Endothelial cell of umbilical vein (primary cell): ENCODE measurements around the gene F3. TPM values are rescaled to one million over a fixed set of nuclear protein-coding genes. Genes with fewer than 3 reads are reported as not detected.

Experiments used
- BruUV-seq: library from RNA; stranded (reverse); fragments of 400-500 nt; replicated peaks from 2 replicates; lab custom pipeline; 2021; lab: Mats Ljungman, UMichigan
- CTCF ChIA-PET: fragments of 300-600, 350-600 bp; sonication (Branson Sonifier 250); formaldehyde crosslinking; loops from one replicate; lab custom pipeline; 2021; ENCODE audit warnings: antibody characterized with exemption, inconsistent platforms; lab: Charles Lee
- POLR2A ChIA-PET: fragments of 300-600, 350-600 bp; sonication (Branson Sonifier 250); formaldehyde crosslinking; loops from one replicate; lab custom pipeline; 2021; ENCODE audit warnings: antibody characterized with exemption, inconsistent platforms; lab: Charles Lee
- DNase-seq: peaks from one replicate; pipeline ENCODE4 v3.0.0-alpha.2; 2011; ENCODE audit warnings: low read depth, low spot score
- FAIRE-seq: peaks from 2 replicates; lab custom pipeline; 2011; peaks lifted over from hg19 to GRCh38; lab: Jason Lieb, UNC
- H2AFZ ChIP-seq: 2 replicates; pipeline ENCODE4 v1.6.0; 2012; ENCODE audit warnings: low read depth, low read length, control low read depth, inconsistent platforms
- H3K27ac ChIP-seq: 2 replicates; pipeline ENCODE4 v1.5.1; 2011; ENCODE audit warnings: low read depth, mild to moderate bottlenecking, control low read depth, low read length, moderate library complexity; ENCODE audit not compliant: insufficient read depth
- H3K27me3 ChIP-seq, 2 experiments: 2 replicates each; pipeline versions ENCODE4 v1.6.0 to v1.6.1; 2011; ENCODE audit warnings: low read length in 2 of 2, mixed read lengths in 1 of 2; ENCODE audit not compliant: control insufficient read depth in 2 of 2, insufficient read depth in 2 of 2
- H3K36me3 ChIP-seq, 2 experiments: 2 replicates in 1 of 2; 3 replicates in 1 of 2; pipeline ENCODE4 v1.5.1; 2011; ENCODE audit warnings: low read length in 2 of 2, mild to moderate bottlenecking in 1 of 2, moderate library complexity in 1 of 2; ENCODE audit not compliant: control insufficient read depth in 2 of 2, insufficient read depth in 2 of 2; ENCODE audit errors: extremely low read depth in 1 of 2
- H3K4me1 ChIP-seq: 3 replicates; pipeline ENCODE4 v1.5.1; 2011; ENCODE audit warnings: mild to moderate bottlenecking, low read length; ENCODE audit not compliant: control insufficient read depth, insufficient read depth; ENCODE audit errors: extremely low read depth
- H3K4me2 ChIP-seq: 2 replicates; pipeline ENCODE4 v1.6.1; 2011; ENCODE audit warnings: low read length, control low read depth, mixed read lengths; ENCODE audit not compliant: insufficient read depth
- H3K4me3 ChIP-seq, 3 experiments: fragments of 200-600 bp in 1 of 3; sonication (generic), shearing (Covaris generic) in 1 of 3; replicated peaks in 1 of 3; 2 replicates each; pipeline ENCODE4 v1.5.1; 2011 to 2016; ENCODE audit warnings: control low read depth in 3 of 3, low read length in 3 of 3, mild to moderate bottlenecking in 2 of 3, inconsistent platforms in 1 of 3, low read depth in 1 of 3, moderate library complexity in 1 of 3; ENCODE audit not compliant: insufficient read depth in 1 of 3
- H3K79me2 ChIP-seq: 2 replicates; pipeline ENCODE4 v1.6.0; 2012; ENCODE audit warnings: low read length, inconsistent platforms; ENCODE audit not compliant: control insufficient read depth, insufficient read depth
- H3K9ac ChIP-seq: replicated peaks from 2 replicates; pipeline ENCODE3; 2011; ENCODE audit warnings: low read length, control low read depth; ENCODE audit not compliant: insufficient read depth; ENCODE audit errors: extremely low read depth
- H3K9me1 ChIP-seq: replicated peaks from 3 replicates; pipeline ENCODE4 v1.6.0; 2011; ENCODE audit warnings: mild to moderate bottlenecking, low read length; ENCODE audit not compliant: control insufficient read depth, insufficient read depth; ENCODE audit errors: extremely low read depth
- H3K9me3 ChIP-seq: replicated peaks from 2 replicates; pipeline ENCODE4 v1.5.1; 2012; ENCODE audit warnings: low read length, inconsistent platforms; ENCODE audit not compliant: control insufficient read depth, insufficient read depth
- H4K20me1 ChIP-seq: replicated peaks from 2 replicates; pipeline ENCODE3; 2011; ENCODE audit warnings: mild to moderate bottlenecking, low read length; ENCODE audit not compliant: control insufficient read depth, insufficient read depth; ENCODE audit errors: extremely low read depth
- CTCF ChIP-seq, 2 donors: IDR thresholded peaks; 1 replicate in 1 of 2; 2 replicates in 1 of 2; pipeline ENCODE4 v1.5.1; 2011; ENCODE audit warnings: low read length in 2 of 2, mild to moderate bottlenecking in 2 of 2, moderate library complexity in 2 of 2, control low read depth in 1 of 2, inconsistent platforms in 1 of 2, low read depth in 1 of 2; ENCODE audit not compliant: insufficient read depth in 1 of 2; ENCODE audit errors: extremely low read depth in 1 of 2
- EZH2 ChIP-seq: IDR thresholded peaks from 2 replicates; pipeline ENCODE4 v1.6.1; 2012; ENCODE audit warnings: borderline replicate concordance, low read depth, mild to moderate bottlenecking, moderate library complexity, low read length, inconsistent platforms; ENCODE audit not compliant: severe bottlenecking
- FOS ChIP-seq: IDR thresholded peaks from 2 replicates; pipeline ENCODE4 v1.6.1; 2011; ENCODE audit warnings: mild to moderate bottlenecking, low read length, moderate library complexity, borderline replicate concordance; ENCODE audit not compliant: insufficient read depth
- GATA2 ChIP-seq: IDR thresholded peaks from 2 replicates; pipeline ENCODE4 v1.7.0; 2011; ENCODE audit warnings: low read depth, mild to moderate bottlenecking, moderate library complexity, mixed read lengths, low read length; ENCODE audit not compliant: insufficient read length, insufficient read depth
- JUN ChIP-seq: IDR thresholded peaks from 2 replicates; pipeline ENCODE4 v1.6.1; 2011; ENCODE audit warnings: borderline replicate concordance, low read depth; ENCODE audit not compliant: insufficient read length, insufficient read depth
- POLR2A ChIP-seq: IDR thresholded peaks from 2 replicates; pipeline ENCODE4 v1.6.1; 2012; ENCODE audit warnings: low read depth, mild to moderate bottlenecking, control low read depth, low read length
- POLR2AphosphoS5 ChIP-seq: IDR thresholded peaks from 2 replicates; pipeline ENCODE4 v1.6.1; 2012; ENCODE audit warnings: low read depth, mild to moderate bottlenecking, control low read depth, low read length, moderate library complexity; ENCODE audit not compliant: insufficient read depth
- dilution Hi-C: fragments of 300-500 bp; cut with MboI; formaldehyde crosslinking; loops from one replicate; pipeline ENCODE4 v1.15.0; 2019; ENCODE audit warnings: low sequenced_read_pairs; ENCODE audit not compliant: extremely low pct_ligation_motif_present
- intact Hi-C: fragments of 100-400 bp; cut with micrococcal nuclease; formaldehyde crosslinking; loops from one replicate; pipeline ENCODE4 v1.10.0; 2022
- polyA plus RNA-seq, 4 experiments: library from polyadenylated mRNA; depleted of rRNA in 3 of 4; stranded (reverse) in 3 of 4; unstranded in 1 of 4; fragments of >200 nt; gene quantifications; 2 replicates each; pipeline versions ENCODE4 v1.2.1 to v1.2.3, GENCODE V29; 2011 to 2012; ENCODE audit warnings: missing spikeins in 1 of 4
- total RNA-seq: library from RNA; stranded (reverse); gene quantifications from 2 replicates; pipeline ENCODE4 v1.2.3, GENCODE V29; 2021

Gene F3
- total and polyA plus RNA-seq, 2 donors (not counting 3 experiments of a cell fraction or from before 2014, with no cell fraction given), result 1.2 to 2.3 TPM

- BruUV-seq, result no TSS peak
- Histone ChIP-seq H3K4me1 (no peaks in the 10 kb centered on the region), H2AFZ (no peak overlapping the region), H3K9ac (no peak overlapping the region), H3K27me3 (peaks cover 0 to 6% of the 10 kb centered on the region in 2 experiments), H3K9me1 (no peaks in the 10 kb centered on the region), H3K9me3 (no peaks in the 10 kb centered on the region), H3K36me3 (no peaks in the 10 kb centered on the region), H3K79me2 (no peaks in the 10 kb centered on the region), H3K4me2 (no peak overlapping the region), H4K20me1 (no peaks in the 10 kb centered on the region), H3K4me3 (no peak overlapping the region), H3K27ac (no peak overlapping the region)
- ChIA-PET CTCF (no interaction called here), POLR2A (no interaction called here)
- dilution Hi-C loops, result no loop called here
- DNase-seq (no peak), FAIRE-seq (no peak)
- intact Hi-C loops, result no loop called here
- TF ChIP-seq FOS, result no peak
- TF ChIP-seq CTCF (IDR thresholded peaks at IDR 0.05; ENCODE audit: extremely low read depth in 1 of 2, insufficient read depth in 1 of 2, low read depth in 1 of 2, low read length in 2 of 2), result no peak
- no peak for TF ChIP-seq POLR2A
- no peak for TF ChIP-seq POLR2AphosphoS5
- TF ChIP-seq GATA2, result no peak
- TF ChIP-seq EZH2, result no peak
- no peak for TF ChIP-seq JUN
Observed at GRCh38 chr1:94590203-94591137, 48.9 kb upstream of the F3 start.
